Neuron (in vitro differentiated cells): ENCODE results near the gene SERPINA12.

Experiments used
- H2AFZ ChIP-seq: one replicate; pipeline ENCODE4 v1.6.1; 2013; ENCODE audit warnings: low read depth, mild to moderate bottlenecking, inconsistent platforms, low read length, moderate library complexity
- H3K27me3 ChIP-seq: one replicate; pipeline ENCODE4 v1.6.1; 2013; ENCODE audit warnings: low read length; ENCODE audit not compliant: insufficient read depth
- H3K36me3 ChIP-seq: one replicate; pipeline ENCODE4 v1.6.1; 2013; ENCODE audit warnings: low read length; ENCODE audit not compliant: insufficient read depth
- H3K4me1 ChIP-seq: one replicate; pipeline ENCODE4 v1.6.1; 2013; ENCODE audit warnings: low read length; ENCODE audit not compliant: insufficient read depth
- H3K4me3 ChIP-seq: 2 replicates; pipeline ENCODE4 v1.5.1; 2013; ENCODE audit warnings: mild to moderate bottlenecking, low read length, moderate library complexity
- H3K9me3 ChIP-seq: one replicate; pipeline ENCODE4 v1.6.1; 2013; ENCODE audit warnings: low read length

SERPINA12 gene

GRCh38 chr14:94462763-94463572 is 46.3 kb downstream of the SERPINA12 start:
- Histone ChIP-seq H3K36me3 (no peaks in the 10 kb centered on the region), H3K4me3 (no peak overlapping the region), H2AFZ (no peak overlapping the region), H3K9me3 (no peaks in the 10 kb centered on the region), H3K4me1 (no peaks in the 10 kb centered on the region), H3K27me3 (no peaks in the 10 kb centered on the region)

- Histone ChIP-seq H3K4me3 (no peak overlapping the region), H3K4me1 (no peaks in the 10 kb centered on the region), H3K36me3 (no peaks in the 10 kb centered on the region), H3K9me3 (no peaks in the 10 kb centered on the region), H3K27me3 (no peaks in the 10 kb centered on the region), H2AFZ (no peak overlapping the region)
Measured at GRCh38 chr14:94462219-94462551, 47.1 kb downstream of the SERPINA12 start.

GRCh38 chr14:94461526-94462218 is 47.6 kb downstream of the SERPINA12 start:
- Histone ChIP-seq H3K36me3 (no peaks in the 10 kb centered on the region), H3K4me1 (no peaks in the 10 kb centered on the region), H3K9me3 (no peaks in the 10 kb centered on the region), H3K4me3 (no peak overlapping the region), H3K27me3 (no peaks in the 10 kb centered on the region), H2AFZ (no peak overlapping the region)

- H2AFZ ChIP-seq = no peak overlapping the region
- no peaks in the 10 kb centered on the region for H3K4me1 ChIP-seq
- no peak overlapping the region for H3K4me3 ChIP-seq
- no peaks in the 10 kb centered on the region for H3K36me3 ChIP-seq
- H3K27me3 ChIP-seq = no peaks in the 10 kb centered on the region
- H3K9me3 ChIP-seq = no peaks in the 10 kb centered on the region
Measured at GRCh38 chr14:94460631-94461416, 48.4 kb downstream of the SERPINA12 start.

GRCh38 chr14:94458558-94459205 is 50.6 kb downstream of the SERPINA12 start:
- no peaks in the 10 kb centered on the region for H3K27me3 ChIP-seq
- H3K4me1 ChIP-seq = no peaks in the 10 kb centered on the region
- no peaks in the 10 kb centered on the region for H3K9me3 ChIP-seq
- no peaks in the 10 kb centered on the region for H3K36me3 ChIP-seq
- no peak overlapping the region for H3K4me3 ChIP-seq
- H2AFZ ChIP-seq = no peak overlapping the region

GRCh38 chr14:94458096-94458495 is 51.2 kb downstream of the SERPINA12 start:
- Histone ChIP-seq H3K4me3 (no peak overlapping the region), H2AFZ (no peak overlapping the region), H3K27me3 (no peaks in the 10 kb centered on the region), H3K4me1 (no peaks in the 10 kb centered on the region), H3K36me3 (no peaks in the 10 kb centered on the region), H3K9me3 (no peaks in the 10 kb centered on the region)

- no peak overlapping the region for H3K4me3 ChIP-seq
- no peak overlapping the region for H2AFZ ChIP-seq
- no peaks in the 10 kb centered on the region for H3K9me3 ChIP-seq
- H3K4me1 ChIP-seq = peaks cover 7% of the 10 kb centered on the region
- no peaks in the 10 kb centered on the region for H3K27me3 ChIP-seq
- no peaks in the 10 kb centered on the region for H3K36me3 ChIP-seq
Measured at GRCh38 chr14:94455928-94456327, 53.3 kb downstream of the SERPINA12 start.

- Histone ChIP-seq H3K27me3 (no peaks in the 10 kb centered on the region), H3K36me3 (no peaks in the 10 kb centered on the region)
Measured at GRCh38 chr14:94451826-94452225, 57.4 kb downstream of the SERPINA12 start.

GRCh38 chr14:94451091-94451771 is 58.0 kb downstream of the SERPINA12 start:
- Histone ChIP-seq H3K27me3 (no peaks in the 10 kb centered on the region), H3K9me3 (no peaks in the 10 kb centered on the region), H3K4me1 (peaks cover 7% of the 10 kb centered on the region), H2AFZ (no peak overlapping the region), H3K4me3 (no peak overlapping the region), H3K36me3 (no peaks in the 10 kb centered on the region)

More at GRCh38 chr14:94451826-94452225, 57.4 kb downstream of the SERPINA12 start:
- peaks cover 7% of the 10 kb centered on the region for H3K4me1 ChIP-seq
- H2AFZ ChIP-seq = no peak overlapping the region
- H3K4me3 ChIP-seq = no peak overlapping the region
- H3K9me3 ChIP-seq = no peaks in the 10 kb centered on the region

- H2AFZ ChIP-seq = no peak overlapping the region
- no peak overlapping the region for H3K4me3 ChIP-seq
- H3K9me3 ChIP-seq = no peaks in the 10 kb centered on the region
- no peaks in the 10 kb centered on the region for H3K36me3 ChIP-seq
- H3K27me3 ChIP-seq = no peaks in the 10 kb centered on the region
- H3K4me1 ChIP-seq = peaks cover 7% of the 10 kb centered on the region
Measured at GRCh38 chr14:94450722-94451090, 58.6 kb downstream of the SERPINA12 start.

GRCh38 chr14:94449930-94450329 is 59.3 kb downstream of the SERPINA12 start:
- no peaks in the 10 kb centered on the region for H3K9me3 ChIP-seq
- H3K36me3 ChIP-seq = no peaks in the 10 kb centered on the region
- H2AFZ ChIP-seq = no peak overlapping the region
- no peaks in the 10 kb centered on the region for H3K27me3 ChIP-seq
- peaks cover 7% of the 10 kb centered on the region for H3K4me1 ChIP-seq
- no peak overlapping the region for H3K4me3 ChIP-seq

- Histone ChIP-seq H3K4me1 (peaks cover 7% of the 10 kb centered on the region), H3K4me3 (no peak overlapping the region), H3K27me3 (no peaks in the 10 kb centered on the region), H3K9me3 (no peaks in the 10 kb centered on the region), H3K36me3 (no peaks in the 10 kb centered on the region), H2AFZ (no peak overlapping the region)
Measured at GRCh38 chr14:94448071-94448808, 61.0 kb downstream of the SERPINA12 start.
